H1 (cell line): Measurements from ENCODE around the gene ASAP2. TPM values are rescaled to one million over a fixed set of nuclear protein-coding genes. Genes with fewer than 3 reads are reported as not detected.

Experiments
- SIN3A ChIP-seq, 2 experiments: IDR thresholded peaks in 1 of 2; conservative IDR thresholded peaks in 1 of 2; 2 replicates each; pipeline ENCODE4 v1.6.1; 2011 to 2012; ENCODE audit warnings: low read length in 2 of 2, improper control_type of control experiment in 1 of 2, low read depth in 1 of 2, mild to moderate bottlenecking in 1 of 2
- polyA plus RNA-seq, 7 experiments: library from polyadenylated mRNA; depleted of rRNA in 3 of 7; stranded (reverse) in 5 of 7; unstranded in 2 of 7; fragments of >200 nt in 5 of 7; fragments of 200-250 nt in 2 of 7; gene quantifications; 1 replicate in 5 of 7; 2 replicates in 1 of 7; 4 replicates in 1 of 7; pipeline versions ENCODE4 v1.2.1 to v1.2.3, GENCODE V29; 2011 to 2013; ENCODE audit warnings: missing spikeins in 2 of 7, mixed read lengths in 2 of 7
- total RNA-seq: library from RNA; stranded (reverse); fragmentation: NEBNext Ultra II Directional; extraction: Animal tissue kit (Norgen Biotek cat#: 25700); gene quantifications from 2 replicates; pipeline ENCODE4 v1.2.1, GENCODE V29; 2021

ASAP2 gene
- total and polyA plus RNA-seq, 2 of the 8 experiments (the other 6 are each of a cell fraction or from before 2014, with no cell fraction given), result 10.2 to 18.7 TPM

GRCh38 chr2:9422321-9423099 lies 215.9 kb downstream of the ASAP2 start (continued):
- peak in 1 of 2 experiments; percentile 8; a peak in 1 of 4 replicates for TF ChIP-seq SIN3A (conservative IDR thresholded peaks at IDR 0.05 in 1 of 2, IDR thresholded peaks at IDR 0.05 in 1 of 2; ENCODE audit: low read depth in 1 of 2, low read length in 2 of 2)
